Neural cell (in vitro differentiated cells): ENCODE results near the gene GASK1A. TPM values are rescaled to one million over a fixed set of nuclear protein-coding genes. Genes with fewer than 3 reads are reported as not detected.

Experiments used
- H2AFZ ChIP-seq: fragments of 200-600, 300-800 bp; sonication (generic), shearing (Covaris generic); 2 replicates; pipeline ENCODE4 v1.6.0; 2014; ENCODE audit warnings: low read depth, mild to moderate bottlenecking, antibody characterized with exemption, low read length, moderate library complexity
- H3F3A ChIP-seq: fragments of 200-600 bp; shearing (Covaris generic); 2 replicates; pipeline ENCODE4 v1.6.1; 2016; ENCODE audit warnings: mild to moderate bottlenecking, moderate library complexity, mixed read lengths, antibody characterized with exemption, low read length; ENCODE audit not compliant: insufficient read depth, poor library complexity, severe bottlenecking
- H3K27ac ChIP-seq: fragments of 200-600, 300-800 bp; sonication (generic), shearing (Covaris generic); 2 replicates; pipeline ENCODE4 v1.5.1; 2014; ENCODE audit warnings: mild to moderate bottlenecking, low read length, moderate library complexity
- H3K27me3 ChIP-seq: fragments of 300-800, 200-600 bp; sonication (generic), shearing (Covaris generic); 2 replicates; pipeline ENCODE4 v1.6.0; 2014; ENCODE audit warnings: mild to moderate bottlenecking, low read depth, low read length, moderate library complexity; ENCODE audit not compliant: insufficient read depth
- H3K36me3 ChIP-seq: fragments of 300-800, 200-600 bp; sonication (generic), shearing (Covaris generic); 2 replicates; pipeline ENCODE4 v1.5.1; 2014; ENCODE audit warnings: mild to moderate bottlenecking, antibody characterized with exemption, low read length, moderate library complexity; ENCODE audit not compliant: insufficient read depth
- H3K4me2 ChIP-seq: fragments of 300-800, 200-600 bp; sonication (generic), shearing (Covaris generic); 2 replicates; pipeline ENCODE4 v1.6.0; 2014; ENCODE audit warnings: mild to moderate bottlenecking, low read length
- H3K4me3 ChIP-seq: fragments of 300-800, 200-600 bp; sonication (generic), shearing (Covaris generic); 2 replicates; pipeline ENCODE4 v1.5.1; 2014; ENCODE audit warnings: mild to moderate bottlenecking, low read length, moderate library complexity
- H3K79me2 ChIP-seq: fragments of 200-600 bp; shearing (Covaris generic); replicated peaks from 2 replicates; pipeline ENCODE4 v1.6.0; 2014; ENCODE audit warnings: mild to moderate bottlenecking, low read length, moderate library complexity; ENCODE audit not compliant: insufficient read depth
- H3K9ac ChIP-seq: fragments of 300-800, 200-600 bp; sonication (generic), shearing (Covaris generic); 2 replicates; pipeline ENCODE4 v1.6.1; 2016; ENCODE audit warnings: mild to moderate bottlenecking, low read length, mixed read lengths
- H3K9me2 ChIP-seq: fragments of 200-600 bp; shearing (Covaris generic); 2 replicates; pipeline ENCODE4 v1.6.1; 2016; ENCODE audit warnings: mild to moderate bottlenecking, low read length, mixed read lengths; ENCODE audit not compliant: insufficient read depth
- H3K9me3 ChIP-seq: fragments of 200-600, 300-800 bp; sonication (generic), shearing (Covaris generic); 2 replicates; pipeline ENCODE4 v1.6.1; 2016; ENCODE audit warnings: mild to moderate bottlenecking, mixed run types, low read length, moderate library complexity, mixed read lengths
- H4K20me1 ChIP-seq: fragments of 200-600 bp; shearing (Covaris generic); 2 replicates; pipeline ENCODE4 v1.6.1; 2016; ENCODE audit warnings: mild to moderate bottlenecking, mixed run types; ENCODE audit not compliant: insufficient read depth
- CTCF ChIP-seq: fragments of 450-650 bp; IDR thresholded peaks from 2 replicates; pipeline ENCODE4 v1.5.1; 2014; ENCODE audit warnings: antibody characterized with exemption, mild to moderate bottlenecking, moderate library complexity; ENCODE audit not compliant: poor library complexity, severe bottlenecking
- EP300 ChIP-seq: fragments of 450-650 bp; conservative IDR thresholded peaks from 2 replicates; pipeline ENCODE4 v1.6.1; 2014; ENCODE audit warnings: antibody characterized with exemption, mild to moderate bottlenecking, moderate library complexity; ENCODE audit not compliant: poor library complexity, severe bottlenecking
- EZH2 ChIP-seq: fragments of 200-600, 300-800 bp; shearing (Covaris generic), sonication (generic); IDR thresholded peaks from 2 replicates; pipeline ENCODE4 v1.6.1; 2014; ENCODE audit warnings: antibody characterized with exemption, low read length, borderline replicate concordance, mild to moderate bottlenecking; ENCODE audit not compliant: insufficient read depth, poor library complexity, severe bottlenecking
- MXI1 ChIP-seq: fragments of 450-650 bp; conservative IDR thresholded peaks from 2 replicates; pipeline ENCODE4 v1.6.1; 2014; ENCODE audit warnings: antibody characterized with exemption, mild to moderate bottlenecking; ENCODE audit not compliant: poor library complexity, severe bottlenecking
- POLR2AphosphoS5 ChIP-seq: IDR thresholded peaks from 2 replicates; pipeline ENCODE4 v1.6.1; 2012
- RAD21 ChIP-seq: fragments of 450-650 bp; conservative IDR thresholded peaks from 2 replicates; pipeline ENCODE4 v1.6.1; 2014; ENCODE audit warnings: antibody characterized with exemption, mild to moderate bottlenecking, moderate library complexity
- REST ChIP-seq: IDR thresholded peaks from 2 replicates; pipeline ENCODE4 v1.6.1; 2012; ENCODE audit warnings: borderline replicate concordance
- SMC3 ChIP-seq: fragments of 450-650 bp; conservative IDR thresholded peaks from 2 replicates; pipeline ENCODE4 v1.6.1; 2014; ENCODE audit warnings: antibody characterized with exemption, mild to moderate bottlenecking, moderate library complexity; ENCODE audit not compliant: poor library complexity
- TAF1 ChIP-seq: IDR thresholded peaks from 2 replicates; pipeline ENCODE4 v1.6.1; 2012; ENCODE audit warnings: low read depth
- polyA plus RNA-seq: library from polyadenylated mRNA; depleted of rRNA; stranded (reverse); fragments of >200 nt; gene quantifications from 2 replicates; pipeline ENCODE4 v1.2.3, GENCODE V29; 2014

The GASK1A gene
- polyA plus RNA-seq, 1 donor from 2014 or later, result not detected

GRCh38 chr3:43095370-43095769, 116.3 kb downstream of the GASK1A start:
- TF ChIP-seq EZH2, result no peak
- no peak for TF ChIP-seq RAD21
- TF ChIP-seq TAF1, result no peak
- no peak for TF ChIP-seq MXI1
- TF ChIP-seq CTCF, result no peak
- TF ChIP-seq SMC3, result no peak
- no peak for TF ChIP-seq POLR2AphosphoS5
- TF ChIP-seq EP300, result no peak
- no peak for TF ChIP-seq REST
- H3K27me3 ChIP-seq, result no peaks in the 10 kb centered on the region
- no peaks in the 10 kb centered on the region for H3K79me2 ChIP-seq
- no peak overlapping the region for H3K4me2 ChIP-seq
- no peaks in the 10 kb centered on the region for H3F3A ChIP-seq
- no peak overlapping the region for H2AFZ ChIP-seq
- no peak overlapping the region for H3K27ac ChIP-seq
- no peaks in the 10 kb centered on the region for H4K20me1 ChIP-seq
- no peaks in the 10 kb centered on the region for H3K36me3 ChIP-seq
- H3K4me3 ChIP-seq, result no peak overlapping the region
- H3K9me3 ChIP-seq, result no peaks in the 10 kb centered on the region
- H3K9me2 ChIP-seq, result no peaks in the 10 kb centered on the region
- H3K9ac ChIP-seq, result no peak overlapping the region

GRCh38 chr3:43096761-43097160, 117.7 kb downstream of the GASK1A start:
- no peaks in the 10 kb centered on the region for H3K9me2 ChIP-seq
- no peak overlapping the region for H3K9ac ChIP-seq
- no peak overlapping the region for H3K27ac ChIP-seq

More at GRCh38 chr3:43096761-43097160, 117.7 kb downstream of the GASK1A start:
- Histone ChIP-seq H3K79me2 (no peaks in the 10 kb centered on the region), H3K4me2 (no peak overlapping the region), H3F3A (no peaks in the 10 kb centered on the region), H3K4me3 (no peak overlapping the region), H3K36me3 (no peaks in the 10 kb centered on the region), H4K20me1 (no peaks in the 10 kb centered on the region), H3K27me3 (no peaks in the 10 kb centered on the region), H3K9me3 (no peaks in the 10 kb centered on the region), H2AFZ (no peak overlapping the region)
- TF ChIP-seq MXI1 (no peak), SMC3 (no peak), REST (no peak), POLR2AphosphoS5 (no peak), EZH2 (no peak), CTCF (no peak), TAF1 (no peak), EP300 (no peak), RAD21 (no peak)
